ENCODE results near the gene FMOD.

DNA sequence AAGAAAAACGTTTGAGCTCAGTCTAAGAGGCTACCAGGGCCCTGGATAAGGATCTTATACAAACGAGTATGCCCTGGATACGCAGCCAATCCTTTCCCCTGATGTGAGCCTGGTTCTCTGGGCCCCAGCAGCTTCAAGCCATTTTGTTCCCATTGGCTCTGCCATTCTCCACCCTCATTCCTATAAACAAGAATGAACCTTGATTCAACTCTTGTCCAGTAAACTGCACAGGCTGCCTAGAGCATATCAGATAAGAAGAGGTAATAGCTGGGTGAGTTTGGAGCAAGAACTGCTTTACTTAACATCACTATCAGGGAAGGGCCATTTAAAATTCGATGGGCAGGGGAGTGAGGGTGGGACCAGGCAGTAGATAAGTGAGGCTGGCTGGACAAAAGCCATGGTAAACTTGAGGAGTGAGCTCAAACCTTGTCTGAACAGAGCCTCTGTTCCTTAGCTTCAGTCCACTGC lies 34.3 kb downstream of the FMOD start:
- TF ChIP-seq, protein P1, sequence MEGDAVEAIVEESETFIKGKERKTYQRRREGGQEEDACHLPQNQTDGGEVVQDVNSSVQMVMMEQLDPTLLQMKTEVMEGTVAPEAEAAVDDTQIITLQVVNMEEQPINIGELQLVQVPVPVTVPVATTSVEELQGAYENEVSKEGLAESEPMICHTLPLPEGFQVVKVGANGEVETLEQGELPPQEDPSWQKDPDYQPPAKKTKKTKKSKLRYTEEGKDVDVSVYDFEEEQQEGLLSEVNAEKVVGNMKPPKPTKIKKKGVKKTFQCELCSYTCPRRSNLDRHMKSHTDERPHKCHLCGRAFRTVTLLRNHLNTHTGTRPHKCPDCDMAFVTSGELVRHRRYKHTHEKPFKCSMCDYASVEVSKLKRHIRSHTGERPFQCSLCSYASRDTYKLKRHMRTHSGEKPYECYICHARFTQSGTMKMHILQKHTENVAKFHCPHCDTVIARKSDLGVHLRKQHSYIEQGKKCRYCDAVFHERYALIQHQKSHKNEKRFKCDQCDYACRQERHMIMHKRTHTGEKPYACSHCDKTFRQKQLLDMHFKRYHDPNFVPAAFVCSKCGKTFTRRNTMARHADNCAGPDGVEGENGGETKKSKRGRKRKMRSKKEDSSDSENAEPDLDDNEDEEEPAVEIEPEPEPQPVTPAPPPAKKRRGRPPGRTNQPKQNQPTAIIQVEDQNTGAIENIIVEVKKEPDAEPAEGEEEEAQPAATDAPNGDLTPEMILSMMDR (conservative IDR thresholded peaks at IDR 0.05): no peak
- no peak for TF ChIP-seq EZH2 (IDR thresholded peaks at IDR 0.05; ENCODE audit: low read depth)

Measured in PC-9 (cell line).